HepG2 (cell line): ENCODE measurements around the gene NPAS2. TPM values are rescaled to one million over a fixed set of nuclear protein-coding genes. Genes with fewer than 3 reads are reported as not detected.

Source experiments
- ATAC-seq: fragments of 200-7000 bp; cut with Tn5 transposase; 3 replicates; pipeline ENCODE4 v1.9.1; 2020; ENCODE audit warnings: mild to moderate bottlenecking, moderate library complexity
- BruUV-seq: library from RNA; stranded (reverse); fragments of 400-500 nt; replicated peaks from 2 replicates; lab custom pipeline; 2021; lab: Mats Ljungman, UMichigan
- CTCF ChIA-PET: fragments of 300-600 bp; formaldehyde crosslinking; extraction: SDS; loops from one replicate; lab custom pipeline; 2021; ENCODE audit warnings: low total read pairs, inconsistent platforms, low intra/inter-chr PET ratio; lab: Yijun Ruan, JAX
- POLR2A ChIA-PET: fragments of 350-600 bp; sonication (Branson Sonifier 250); formaldehyde crosslinking; loops from one replicate; lab custom pipeline; 2020; ENCODE audit warnings: antibody characterized with exemption, inconsistent platforms; lab: Yijun Ruan, JAX
- DNase-seq: peaks from one replicate; pipeline ENCODE4 v3.0.0-alpha.2; 2015; ENCODE audit warnings: low spot score
- FAIRE-seq: peaks from 3 replicates; lab custom pipeline; 2011; peaks lifted over from hg19 to GRCh38; lab: Jason Lieb, UNC
- H2AFZ ChIP-seq: one replicate; pipeline ENCODE4 v1.6.1; 2011; ENCODE audit warnings: low read length, inconsistent platforms
- H3K27ac ChIP-seq: fragments of 300-600 bp; 3 replicates; pipeline ENCODE4 v1.8.0; 2011; ENCODE audit warnings: mixed run types, mild to moderate bottlenecking, mixed read lengths, low read length, inconsistent platforms; ENCODE audit not compliant: insufficient read depth; ENCODE audit errors: extremely low read length
- H3K27me3 ChIP-seq, 2 experiments: fragments of 200-600 bp in 1 of 2; 2 replicates in 1 of 2; 3 replicates in 1 of 2; pipeline versions ENCODE4 v1.6.0 to v1.8.0; 2011; ENCODE audit warnings: low read length in 2 of 2, mild to moderate bottlenecking in 2 of 2, moderate library complexity in 2 of 2, inconsistent platforms in 1 of 2; ENCODE audit not compliant: insufficient read depth in 2 of 2, control insufficient read depth in 1 of 2
- H3K36me3 ChIP-seq, 2 experiments: fragments of 200-600 bp in 1 of 2; replicated peaks in 1 of 2; 2 replicates in 1 of 2; 3 replicates in 1 of 2; pipeline versions ENCODE4 v1.5.1 to v1.8.0; 2011; ENCODE audit warnings: low read length in 2 of 2, inconsistent platforms in 1 of 2; ENCODE audit not compliant: insufficient read depth in 2 of 2, control insufficient read depth in 1 of 2
- H3K4me1 ChIP-seq: 2 replicates; pipeline ENCODE4 v1.5.1; 2012; ENCODE audit warnings: low read length, inconsistent platforms; ENCODE audit not compliant: insufficient read depth
- H3K4me2 ChIP-seq: 2 replicates; pipeline ENCODE4 v1.6.0; 2011; ENCODE audit warnings: low read depth, low read length, inconsistent platforms
- H3K4me3 ChIP-seq, 3 experiments: fragments of 200-600 bp in 1 of 3; sonication (generic), shearing (Covaris generic) in 1 of 3; replicated peaks in 1 of 3; 2 replicates each; pipeline ENCODE4 v1.5.1; 2011 to 2016; ENCODE audit warnings: low read length in 3 of 3, inconsistent platforms in 2 of 3, low read depth in 2 of 3, mild to moderate bottlenecking in 2 of 3, control low read depth in 1 of 3, mixed read lengths in 1 of 3; ENCODE audit not compliant: insufficient read depth in 1 of 3
- H3K79me2 ChIP-seq: one replicate; pipeline ENCODE4 v1.6.1; 2011; ENCODE audit warnings: low read length, inconsistent platforms; ENCODE audit not compliant: insufficient read depth
- H3K9ac ChIP-seq: 2 replicates; pipeline ENCODE4 v1.6.0; 2011; ENCODE audit warnings: mild to moderate bottlenecking, low read depth, low read length, inconsistent platforms; ENCODE audit not compliant: insufficient read depth
- H3K9me3 ChIP-seq: 2 replicates; pipeline ENCODE4 v1.5.1; 2012; ENCODE audit warnings: mild to moderate bottlenecking, low read length
- H4K20me1 ChIP-seq: 2 replicates; pipeline ENCODE4 v1.6.0; 2011; ENCODE audit warnings: inconsistent platforms, mild to moderate bottlenecking, low read length, moderate library complexity; ENCODE audit not compliant: insufficient read depth
- AGO2 ChIP-seq: fragments of 200-400 bp; formaldehyde crosslinking; optimal IDR thresholded peaks from 2 replicates; pipeline ENCODE3; 2017; ENCODE audit warnings: mild to moderate bottlenecking, low read depth, low read length, moderate library complexity
- CEBPB ChIP-seq: IDR thresholded peaks from 2 replicates; pipeline ENCODE4 v1.6.1; 2011; ENCODE audit warnings: low read depth, low read length, improper control_type of control experiment, borderline replicate concordance
- CEBPG ChIP-seq: IDR thresholded peaks from 2 replicates; pipeline ENCODE4 v1.6.1; 2016
- IRF2 ChIP-seq: IDR thresholded peaks from 2 replicates; pipeline ENCODE4 v1.6.1; 2018; ENCODE audit warnings: missing genetic modification reagents, missing compliant biosample characterization
- PTBP1 ChIP-seq: fragments of 200-400 bp; formaldehyde crosslinking; IDR thresholded peaks from 2 replicates; pipeline ENCODE4 v1.6.1; 2018; ENCODE audit warnings: low read length, low read depth; ENCODE audit not compliant: poor library complexity, severe bottlenecking
- TEAD3 ChIP-seq: optimal IDR thresholded peaks from 2 replicates; pipeline ENCODE3; 2016; ENCODE audit warnings: borderline replicate concordance
- ZBTB38 ChIP-seq: sonication (generic); formaldehyde crosslinking; IDR thresholded peaks from 2 replicates; pipeline ENCODE4 v1.5.1; 2020; ENCODE audit warnings: mild to moderate bottlenecking, missing genetic modification reagents
- ZNF530 ChIP-seq: sonication (generic); formaldehyde crosslinking; IDR thresholded peaks from 2 replicates; pipeline ENCODE4 v1.5.0; 2020; ENCODE audit warnings: low read depth, mild to moderate bottlenecking, missing genetic modification reagents
- WGBS: methylation state at CpG from one replicate; pipeline ENCODE4 v1.1.6; 2017; ENCODE audit warnings: low lambda C conversion rate; 5-methylcytosine and 5-hydroxymethylcytosine counted together
- in situ Hi-C: cut with HindIII; loops from 2 replicates; pipeline ENCODE4 v1.10.0; 2017; ENCODE audit warnings: low pct_unique_long_range_greater_than_20kb; ENCODE audit not compliant: extremely low pct_ligation_motif_present
- intact Hi-C: fragments of 100-400 bp; cut with micrococcal nuclease; formaldehyde crosslinking; loops from one replicate; pipeline ENCODE4 v1.10.0; 2022; ENCODE audit not compliant: unreplicated experiment
- polyA plus RNA-seq, 8 experiments: library from polyadenylated mRNA; depleted of rRNA in 3 of 8; stranded (reverse) in 7 of 8; unstranded in 1 of 8; fragments of >200 nt; fragmentation: Illumina TruSeq in 4 of 8; extraction: Trizol in 4 of 8; gene quantifications; 2 replicates each; pipeline versions ENCODE4 v1.2.1 to v1.2.3, GENCODE V29; 2011 to 2016; ENCODE audit warnings: low read depth in 4 of 8, missing spikeins in 1 of 8, mixed read lengths in 1 of 8; ENCODE audit not compliant: insufficient read depth in 1 of 8
- total RNA-seq, 5 experiments: library from RNA; depleted of rRNA; stranded (reverse); fragments of >200 nt; fragmentation: Illumina TruSeq; extraction: Trizol; gene quantifications; 2 replicates each; pipeline ENCODE4 v1.2.3, GENCODE V29; 2016; ENCODE audit warnings: low read depth in 1 of 5

The NPAS2 gene
- total and polyA plus RNA-seq, 2 of the 13 experiments (the other 11 are each of a cell fraction or from before 2014, with no cell fraction given), result 14.8 to 37.5 TPM

DNA sequence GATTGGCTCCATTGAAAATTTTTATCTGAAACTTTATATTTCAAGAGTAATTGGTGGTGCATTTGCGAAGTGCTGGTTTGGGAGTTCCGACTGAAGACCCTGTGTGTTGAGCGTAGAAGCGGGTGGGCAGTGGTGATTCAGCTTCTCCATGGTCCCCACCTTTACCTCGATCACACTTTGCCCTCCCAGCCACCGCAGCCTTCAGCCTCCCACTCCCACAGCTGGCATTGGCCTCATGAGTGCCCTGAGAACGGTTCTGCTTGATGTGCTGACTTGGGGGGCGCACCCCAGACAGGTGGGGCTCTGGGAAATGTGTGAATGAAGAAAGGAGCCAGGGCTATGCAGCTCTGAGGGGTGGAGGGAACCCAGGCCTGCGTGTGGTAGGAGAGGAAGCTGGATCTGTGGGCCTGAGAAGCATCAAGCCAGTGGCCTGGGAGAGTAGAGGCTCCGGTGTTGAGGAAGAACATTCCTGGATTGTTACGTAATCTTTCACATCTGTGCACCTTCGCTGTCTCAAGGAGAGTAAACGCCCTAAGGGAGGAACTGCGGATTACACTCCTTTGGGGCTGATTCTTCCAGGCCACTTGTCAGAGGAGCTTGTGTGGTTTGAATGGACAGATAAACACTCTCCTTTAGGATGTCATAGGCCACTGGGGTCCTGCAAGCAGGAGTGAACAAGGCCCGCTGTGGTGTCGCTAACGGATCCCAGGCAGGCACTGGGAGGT, 83.8 kb downstream of the NPAS2 start:
- Histone ChIP-seq H3K4me1 (peaks cover 20% of the 10 kb centered on the region), H3K36me3 (peaks cover 22 to 52% of the 10 kb centered on the region in 2 experiments), H4K20me1 (peaks cover 3% of the 10 kb centered on the region; the same call in 1 of the 2 replicates), H3K79me2 (peaks cover 6% of the 10 kb centered on the region), H3K4me3 (no peak overlapping the region), H2AFZ (no peak overlapping the region), H3K4me2 (no peak overlapping the region), H3K9ac (no peak overlapping the region), H3K27me3 (no peaks in the 10 kb centered on the region), H3K9me3 (no peaks in the 10 kb centered on the region), H3K27ac (no peak overlapping the region)
- DNase-seq, result no peak
- FAIRE-seq, result no peak
- no TSS peak for BruUV-seq
- intact Hi-C loops (no loop called here), in situ Hi-C loops (no loop called here)
- ChIA-PET POLR2A (interaction anchor here (1.0 to 2.5 kb wide), 6 partner anchors 13 to 98 kb away, joined by 3 to 12 read pairs (median 5); partner anchors contain the start of gene RPL31), CTCF (interaction anchor here (1.4 kb wide), 1 partner anchor 85 kb away, joined by 4 read pairs; no protein-coding TSS in a partner anchor)
- ATAC-seq, result no peak
- TF ChIP-seq AGO2 (peak; percentile 57), ZBTB38 (CRISPR knock-in tag) (0 out of 2 replicates have a peak, but pooled peaks have one; percentile 30), CEBPB (peak; percentile 87), IRF2 (CRISPR knock-in tag) (no peak), PTBP1 (peak; percentile 63), CEBPG (peak; percentile 16; the same call in 1 of the 2 replicates), TEAD3 (CRISPR knock-in tag) (peak; percentile 14), ZNF530 (CRISPR knock-in tag) (no peak)
- 95% methylated on average over 17 of the region's 17 CpGs for WGBS
